Kasumi-1 (cell line): ENCODE data around the gene GSC.
"Not testable (repeated sequence)": the region's sequence is repeated elsewhere in the genome, so short reads cannot be mapped to it uniquely, and the experiment has no call there.

ENCODE experiments used
- DNase-seq, 2 experiments: peaks; one replicate each; lab custom pipeline; 2025; lab: John Stamatoyannopoulos, UW

GSC gene

GRCh38 chr14:94771906-94772490 is 2.1 kb upstream of the GSC start:
- DNase-seq = no peak

GRCh38 chr14:94771158-94771905 is 1.4 kb upstream of the GSC start:
- DNase-seq = no peak

GRCh38 chr14:94770815-94771157 is 873 bp upstream of the GSC start:
- no peak for DNase-seq

- no peak for DNase-seq
Measured at GRCh38 chr14:94770251-94770749, 387 bp upstream of the GSC start.

- DNase-seq = no peak
Measured at GRCh38 chr14:94768521-94769390, 1.2 kb downstream of the GSC start.

GRCh38 chr14:94768141-94768520 is 1.8 kb downstream of the GSC start:
- no peak for DNase-seq

- DNase-seq = no peak
Measured at GRCh38 chr14:94767321-94767878, 2.5 kb downstream of the GSC start.

GRCh38 chr14:94764573-94764972 is 5.3 kb downstream of the GSC start:
- DNase-seq = no peak

GRCh38 chr14:94762431-94762830 is 7.5 kb downstream of the GSC start:
- DNase-seq = no peak

- DNase-seq = no peak
Measured at GRCh38 chr14:94761997-94762377, 7.9 kb downstream of the GSC start.

- DNase-seq = no peak
Measured at GRCh38 chr14:94761348-94761996, 8.4 kb downstream of the GSC start.

- DNase-seq = no peak
Measured at GRCh38 chr14:94756310-94756882, 13.5 kb downstream of the GSC start.

GRCh38 chr14:94754391-94754942 is 15.4 kb downstream of the GSC start:
- DNase-seq = no peak

GRCh38 chr14:94752591-94753436 is 17.1 kb downstream of the GSC start:
- no peak for DNase-seq

- DNase-seq = no peak
Measured at GRCh38 chr14:94751956-94752355, 18.0 kb downstream of the GSC start.

- no peak for DNase-seq
Measured at GRCh38 chr14:94751321-94751720, 18.6 kb downstream of the GSC start.

- DNase-seq = no peak
Measured at GRCh38 chr14:94750371-94750770, 19.5 kb downstream of the GSC start.

- peak; percentile 2 to 21 for DNase-seq
Measured at GRCh38 chr14:94748667-94749347, 21.1 kb downstream of the GSC start.

- DNase-seq = no peak
Measured at GRCh38 chr14:94747739-94748138, 22.2 kb downstream of the GSC start.

- not testable (repeated sequence) for DNase-seq
Measured at GRCh38 chr14:94747153-94747552, 22.8 kb downstream of the GSC start.
